ENCODE results near the gene FSD2.

The FSD2 gene

GRCh38 chr15:82805994-82806406, at the start of gene FSD2:
TSS of gene FSD2 (minus strand) at chr15:82806069. CDS start at chr15:82787390, 18,679 bp downstream.
- DNase-seq (ENCODE audit: low read depth, low spot score), result no peak

GRCh38 chr15:82854554-82854953, 48.7 kb upstream of the FSD2 start:
- DNase-seq (ENCODE audit: low read depth, low spot score), result no peak
- H3K27ac ChIP-seq, result no peak overlapping the region

More at GRCh38 chr15:82805994-82806406, at the start of gene FSD2:
- H3K27ac ChIP-seq, result no peak within 1 kb of the TSS

GRCh38 chr15:82852941-82853561, 47.2 kb upstream of the FSD2 start:
- no peak for DNase-seq (ENCODE audit: low read depth, low spot score)
- H3K27ac ChIP-seq, result no peak overlapping the region

GRCh38 chr15:82851981-82852511, 46.2 kb upstream of the FSD2 start:
- DNase-seq (ENCODE audit: low read depth, low spot score), result no peak
- no peak overlapping the region for H3K27ac ChIP-seq

GRCh38 chr15:82851306-82851850, 45.5 kb upstream of the FSD2 start:
- DNase-seq (ENCODE audit: low read depth, low spot score), result no peak

GRCh38 chr15:82850731-82851130, 44.9 kb upstream of the FSD2 start:
- H3K27ac ChIP-seq, result no peak overlapping the region
- no peak for DNase-seq (ENCODE audit: low read depth, low spot score)

More at GRCh38 chr15:82851306-82851850, 45.5 kb upstream of the FSD2 start:
- no peak overlapping the region for H3K27ac ChIP-seq

- peak; percentile 66 for DNase-seq (ENCODE audit: low read depth, low spot score)
- peak overlapping the region; percentile 16 for H3K27ac ChIP-seq
Observed at GRCh38 chr15:82849556-82850512, 44.0 kb upstream of the FSD2 start.

GRCh38 chr15:82848241-82848993, 42.5 kb upstream of the FSD2 start:
- no peak for DNase-seq (ENCODE audit: low read depth, low spot score)
- no peak overlapping the region for H3K27ac ChIP-seq

GRCh38 chr15:82847703-82848102, 41.8 kb upstream of the FSD2 start:
- no peak overlapping the region for H3K27ac ChIP-seq
- no peak for DNase-seq (ENCODE audit: low read depth, low spot score)

- no peak for DNase-seq (ENCODE audit: low read depth, low spot score)
- H3K27ac ChIP-seq, result no peak overlapping the region
Observed at GRCh38 chr15:82846621-82847020, 40.8 kb upstream of the FSD2 start.

GRCh38 chr15:82845686-82846085, 39.8 kb upstream of the FSD2 start:
- no peak for DNase-seq (ENCODE audit: low read depth, low spot score)
- no peak overlapping the region for H3K27ac ChIP-seq

GRCh38 chr15:82843566-82843965, 37.7 kb upstream of the FSD2 start:
- no peak for DNase-seq (ENCODE audit: low read depth, low spot score)
- H3K27ac ChIP-seq, result no peak overlapping the region

- DNase-seq (ENCODE audit: low read depth, low spot score), result no peak
- H3K27ac ChIP-seq, result no peak overlapping the region
Observed at GRCh38 chr15:82840166-82840565, 34.3 kb upstream of the FSD2 start.

GRCh38 chr15:82839136-82839535, 33.3 kb upstream of the FSD2 start:
- no peak for DNase-seq (ENCODE audit: low read depth, low spot score)
- H3K27ac ChIP-seq, result no peak overlapping the region

- DNase-seq (ENCODE audit: low read depth, low spot score), result no peak
- H3K27ac ChIP-seq, result no peak overlapping the region
Observed at GRCh38 chr15:82838096-82838735, 32.3 kb upstream of the FSD2 start.

- no peak overlapping the region for H3K27ac ChIP-seq
- DNase-seq (ENCODE audit: low read depth, low spot score), result no peak
Observed at GRCh38 chr15:82835391-82835917, 29.6 kb upstream of the FSD2 start.

- H3K27ac ChIP-seq, result peak overlapping the region; percentile 91
- DNase-seq (ENCODE audit: low read depth, low spot score), result no peak
Observed at GRCh38 chr15:82833362-82833682, 27.5 kb upstream of the FSD2 start.

GRCh38 chr15:82832601-82833361, 26.9 kb upstream of the FSD2 start:
- peak overlapping the region; percentile 91 for H3K27ac ChIP-seq
- peak; percentile 50 for DNase-seq (ENCODE audit: low read depth, low spot score)
